HepG2 (cell line): ENCODE measurements around the gene NUDCD2. TPM values are rescaled to one million over a fixed set of nuclear protein-coding genes. Genes with fewer than 3 reads are reported as not detected.

Experiments
- ARNT ChIP-seq: fragments of 450-650 bp; IDR thresholded peaks from 2 replicates; pipeline ENCODE4 v1.6.1; 2017
- DPF2 ChIP-seq: sonication (generic); formaldehyde crosslinking; IDR thresholded peaks from 2 replicates; pipeline ENCODE4 v1.4.0; 2020; ENCODE audit warnings: mild to moderate bottlenecking, low read depth, missing genetic modification reagents, borderline replicate concordance
- ETV5 ChIP-seq: IDR thresholded peaks from 2 replicates; pipeline ENCODE4 v1.6.1; 2018; ENCODE audit warnings: missing biosample characterization, missing genetic modification reagents, inconsistent platforms, borderline replicate concordance
- HDAC2 ChIP-seq: sonication (generic); formaldehyde crosslinking; IDR thresholded peaks from 2 replicates; pipeline ENCODE4 v1.4.0; 2020; ENCODE audit warnings: missing genetic modification reagents
- HHEX ChIP-seq: IDR thresholded peaks from 2 replicates; pipeline ENCODE4 v1.6.1; 2016; ENCODE audit warnings: control low read depth
- KMT2B ChIP-seq: IDR thresholded peaks from 2 replicates; pipeline ENCODE4 v1.6.1; 2016; ENCODE audit warnings: missing genetic modification reagents, missing compliant biosample characterization
- MAFF ChIP-seq: IDR thresholded peaks from 2 replicates; pipeline ENCODE4 v1.6.1; 2011; ENCODE audit warnings: low read depth, low read length, improper control_type of control experiment
- MTF1 ChIP-seq: sonication (generic); formaldehyde crosslinking; IDR thresholded peaks from 2 replicates; pipeline ENCODE4 v1.5.0; 2020; ENCODE audit warnings: missing genetic modification reagents
- NFYC ChIP-seq: IDR thresholded peaks from 2 replicates; pipeline ENCODE4 v1.6.1; 2016; ENCODE audit warnings: missing genetic modification reagents, missing compliant biosample characterization
- PAF1 ChIP-seq: IDR thresholded peaks from 2 replicates; pipeline ENCODE4 v1.6.1; 2016; ENCODE audit warnings: missing genetic modification reagents, missing compliant biosample characterization
- PHB2 ChIP-seq: fragments of 450-650 bp; IDR thresholded peaks from 2 replicates; pipeline ENCODE4 v1.6.1; 2018; ENCODE audit not compliant: partially characterized antibody
- PPARG ChIP-seq: conservative IDR thresholded peaks from 2 replicates; pipeline ENCODE4 v1.6.1; 2016; ENCODE audit warnings: missing biosample characterization, missing genetic modification reagents
- RAD21 ChIP-seq: fragments of 450-650 bp; formaldehyde crosslinking; IDR thresholded peaks from 2 replicates; pipeline ENCODE4 v1.5.0; 2020; ENCODE audit warnings: mild to moderate bottlenecking
- RFX5 ChIP-seq: IDR thresholded peaks from 2 replicates; pipeline ENCODE4 v1.6.1; 2011; ENCODE audit warnings: low read depth, low read length, improper control_type of control experiment
- SAFB2 ChIP-seq: sonication (generic); formaldehyde crosslinking; IDR thresholded peaks from 2 replicates; pipeline ENCODE4 v1.5.1; 2020; ENCODE audit warnings: missing genetic modification reagents, low read depth, mild to moderate bottlenecking, borderline replicate concordance
- SUZ12 ChIP-seq: fragments of 150-350 bp; IDR thresholded peaks from 2 replicates; pipeline ENCODE4 v1.6.1; 2014; ENCODE audit warnings: low read depth, low read length
- ZFP41 ChIP-seq: sonication (generic); formaldehyde crosslinking; IDR thresholded peaks from 2 replicates; pipeline ENCODE4 v1.4.0; 2020; ENCODE audit warnings: mild to moderate bottlenecking, missing genetic modification reagents, borderline replicate concordance
- ZNF10 ChIP-seq: sonication (generic); formaldehyde crosslinking; IDR thresholded peaks from 2 replicates; pipeline ENCODE4 v1.4.0; 2020; ENCODE audit warnings: mild to moderate bottlenecking, low read depth, missing genetic modification reagents, borderline replicate concordance
- ZNF17 ChIP-seq: sonication (generic); formaldehyde crosslinking; IDR thresholded peaks from 2 replicates; pipeline ENCODE4 v1.5.0; 2020; ENCODE audit warnings: mild to moderate bottlenecking, missing genetic modification reagents
- ZNF251 ChIP-seq: sonication (generic); formaldehyde crosslinking; IDR thresholded peaks from 2 replicates; pipeline ENCODE4 v1.9.0; 2021; ENCODE audit warnings: mild to moderate bottlenecking, missing genetic modification reagents
- ZNF672 ChIP-seq: sonication (generic); formaldehyde crosslinking; IDR thresholded peaks from 2 replicates; pipeline ENCODE4 v1.8.1; 2022; ENCODE audit warnings: missing genetic modification reagents
- ZNF678 ChIP-seq: sonication (generic); formaldehyde crosslinking; IDR thresholded peaks from 2 replicates; pipeline ENCODE4 v1.4.0; 2020; ENCODE audit warnings: mild to moderate bottlenecking, missing genetic modification reagents
- ZNF788 ChIP-seq: sonication (generic); formaldehyde crosslinking; IDR thresholded peaks from 2 replicates; pipeline ENCODE4 v1.5.0; 2020; ENCODE audit warnings: mild to moderate bottlenecking, missing genetic modification reagents, borderline replicate concordance
- ZNF83 ChIP-seq: sonication (generic); formaldehyde crosslinking; IDR thresholded peaks from 2 replicates; pipeline ENCODE4 v1.4.0; 2020; ENCODE audit warnings: missing genetic modification reagents, mild to moderate bottlenecking, borderline replicate concordance
- ZNF839 ChIP-seq: sonication (generic); formaldehyde crosslinking; IDR thresholded peaks from 2 replicates; pipeline ENCODE4 v1.4.0; 2020; ENCODE audit warnings: missing genetic modification reagents, mild to moderate bottlenecking, borderline replicate concordance
- ZNF841 ChIP-seq: sonication (generic); formaldehyde crosslinking; IDR thresholded peaks from 2 replicates; pipeline ENCODE4 v1.8.1; 2023; ENCODE audit warnings: missing genetic modification reagents, borderline replicate concordance
- polyA plus RNA-seq, 8 experiments: library from polyadenylated mRNA; depleted of rRNA in 3 of 8; stranded (reverse) in 7 of 8; unstranded in 1 of 8; fragments of >200 nt; fragmentation: Illumina TruSeq in 4 of 8; extraction: Trizol in 4 of 8; gene quantifications; 2 replicates each; pipeline versions ENCODE4 v1.2.1 to v1.2.3, GENCODE V29; 2011 to 2016; ENCODE audit warnings: low read depth in 4 of 8, missing spikeins in 1 of 8, mixed read lengths in 1 of 8; ENCODE audit not compliant: insufficient read depth in 1 of 8
- total RNA-seq, 5 experiments: library from RNA; depleted of rRNA; stranded (reverse); fragments of >200 nt; fragmentation: Illumina TruSeq; extraction: Trizol; gene quantifications; 2 replicates each; pipeline ENCODE4 v1.2.3, GENCODE V29; 2016; ENCODE audit warnings: low read depth in 1 of 5
- TF ChIP-seq, protein P1 (sequence below): sonication (generic); formaldehyde crosslinking; IDR thresholded peaks from 2 replicates; pipeline ENCODE4 v1.5.0; 2020; ENCODE audit warnings: missing genetic modification reagents
- TF ChIP-seq, protein P2 (sequence below): sonication (generic); formaldehyde crosslinking; conservative IDR thresholded peaks from 2 replicates; pipeline ENCODE4 v1.5.0; 2020; ENCODE audit warnings: missing genetic modification reagents
- TF ChIP-seq, protein P3 (sequence below): sonication (generic); formaldehyde crosslinking; IDR thresholded peaks from 2 replicates; pipeline ENCODE4 v1.4.0; 2020; ENCODE audit warnings: mild to moderate bottlenecking, low read depth, missing genetic modification reagents

NUDCD2 gene
- total and polyA plus RNA-seq, 2 of the 13 experiments (the other 11 are each of a cell fraction or from before 2014, with no cell fraction given) = 14.8 to 39.2 TPM

DNA sequence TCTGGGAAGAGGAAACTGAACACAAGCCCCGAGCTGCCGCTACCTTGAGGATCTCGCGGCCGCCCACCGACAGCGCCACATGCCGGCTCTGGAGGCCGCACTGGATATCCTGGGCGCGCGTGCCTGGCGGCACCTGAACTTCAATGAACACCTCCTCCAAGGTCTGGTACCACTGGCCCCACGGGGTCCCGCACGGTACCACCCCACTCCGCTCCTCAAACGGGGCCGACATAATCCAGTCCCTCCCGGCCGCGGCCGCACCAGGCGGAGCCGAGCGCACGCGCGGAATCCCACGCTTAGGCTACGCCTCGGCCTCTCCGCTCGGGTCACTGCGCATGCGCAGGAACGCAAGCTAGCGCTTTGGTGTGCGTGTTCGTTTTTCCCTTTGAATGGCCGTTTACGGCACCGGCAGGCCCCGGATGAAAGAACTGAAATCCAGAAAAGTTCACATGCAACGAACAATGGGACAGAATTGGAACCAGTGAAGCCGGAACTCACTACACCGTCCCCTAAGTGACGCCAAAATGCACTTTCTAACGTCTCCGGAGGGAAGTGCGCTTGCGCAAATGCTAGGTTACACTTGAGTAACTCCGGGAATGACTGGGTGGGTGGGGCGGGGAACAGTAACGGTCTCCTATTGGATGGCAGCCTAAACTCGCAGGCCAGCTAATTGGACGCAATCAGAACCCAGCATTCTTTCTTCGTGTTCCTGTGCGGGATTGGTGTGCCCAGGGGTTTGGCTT, at the start of gene NUDCD2 (continued):
- TF ChIP-seq ZNF841 (CRISPR knock-in tag) = no peak
- peak; percentile 90 for TF ChIP-seq ZFP41 (CRISPR knock-in tag)
- TF ChIP-seq ZNF251 = no peak
- TF ChIP-seq NFYC (CRISPR knock-in tag) = peak; percentile 87
- no peak for TF ChIP-seq SAFB2 (CRISPR knock-in tag)
- TF ChIP-seq ZNF672 (CRISPR knock-in tag) = no peak
- TF ChIP-seq PAF1 (CRISPR knock-in tag) = no peak
- no peak for TF ChIP-seq ZNF10
- TF ChIP-seq PPARG (CRISPR knock-in tag) = peak; percentile 36; the same call in 1 of the 2 replicates
- TF ChIP-seq, protein P1, sequence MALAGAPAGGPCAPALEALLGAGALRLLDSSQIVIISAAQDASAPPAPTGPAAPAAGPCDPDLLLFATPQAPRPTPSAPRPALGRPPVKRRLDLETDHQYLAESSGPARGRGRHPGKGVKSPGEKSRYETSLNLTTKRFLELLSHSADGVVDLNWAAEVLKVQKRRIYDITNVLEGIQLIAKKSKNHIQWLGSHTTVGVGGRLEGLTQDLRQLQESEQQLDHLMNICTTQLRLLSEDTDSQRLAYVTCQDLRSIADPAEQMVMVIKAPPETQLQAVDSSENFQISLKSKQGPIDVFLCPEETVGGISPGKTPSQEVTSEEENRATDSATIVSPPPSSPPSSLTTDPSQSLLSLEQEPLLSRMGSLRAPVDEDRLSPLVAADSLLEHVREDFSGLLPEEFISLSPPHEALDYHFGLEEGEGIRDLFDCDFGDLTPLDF (CRISPR knock-in tag) = 0 out of 2 replicates have a peak, but pooled peaks have one; percentile 65
- TF ChIP-seq PHB2 = no peak
- TF ChIP-seq HDAC2 = peak; percentile 65
- no peak; the same call in 1 of the 2 replicates for TF ChIP-seq ZNF788
- TF ChIP-seq, protein P2, sequence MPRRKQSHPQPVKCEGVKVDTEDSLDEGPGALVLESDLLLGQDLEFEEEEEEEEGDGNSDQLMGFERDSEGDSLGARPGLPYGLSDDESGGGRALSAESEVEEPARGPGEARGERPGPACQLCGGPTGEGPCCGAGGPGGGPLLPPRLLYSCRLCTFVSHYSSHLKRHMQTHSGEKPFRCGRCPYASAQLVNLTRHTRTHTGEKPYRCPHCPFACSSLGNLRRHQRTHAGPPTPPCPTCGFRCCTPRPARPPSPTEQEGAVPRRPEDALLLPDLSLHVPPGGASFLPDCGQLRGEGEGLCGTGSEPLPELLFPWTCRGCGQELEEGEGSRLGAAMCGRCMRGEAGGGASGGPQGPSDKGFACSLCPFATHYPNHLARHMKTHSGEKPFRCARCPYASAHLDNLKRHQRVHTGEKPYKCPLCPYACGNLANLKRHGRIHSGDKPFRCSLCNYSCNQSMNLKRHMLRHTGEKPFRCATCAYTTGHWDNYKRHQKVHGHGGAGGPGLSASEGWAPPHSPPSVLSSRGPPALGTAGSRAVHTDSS (CRISPR knock-in tag) = no peak
- no peak; the same call in none of the 2 replicates for TF ChIP-seq ETV5 (CRISPR knock-in tag)
- peak; percentile 59; the same call in 1 of the 2 replicates for TF ChIP-seq RAD21 (CRISPR knock-in tag)
- no peak for TF ChIP-seq DPF2 (CRISPR knock-in tag)
- peak; percentile 85 for TF ChIP-seq KMT2B (CRISPR knock-in tag)
- no peak for TF ChIP-seq ARNT
- no peak for TF ChIP-seq MAFF
- TF ChIP-seq HHEX (CRISPR knock-in tag) = 0 out of 2 replicates have a peak, but pooled peaks have one; percentile 8
- TF ChIP-seq ZNF678 (CRISPR knock-in tag) = no peak; the same call in 1 of the 2 replicates
- TF ChIP-seq ZNF17 (CRISPR knock-in tag) = no peak
- no peak for TF ChIP-seq SUZ12
- TF ChIP-seq, protein P3, sequence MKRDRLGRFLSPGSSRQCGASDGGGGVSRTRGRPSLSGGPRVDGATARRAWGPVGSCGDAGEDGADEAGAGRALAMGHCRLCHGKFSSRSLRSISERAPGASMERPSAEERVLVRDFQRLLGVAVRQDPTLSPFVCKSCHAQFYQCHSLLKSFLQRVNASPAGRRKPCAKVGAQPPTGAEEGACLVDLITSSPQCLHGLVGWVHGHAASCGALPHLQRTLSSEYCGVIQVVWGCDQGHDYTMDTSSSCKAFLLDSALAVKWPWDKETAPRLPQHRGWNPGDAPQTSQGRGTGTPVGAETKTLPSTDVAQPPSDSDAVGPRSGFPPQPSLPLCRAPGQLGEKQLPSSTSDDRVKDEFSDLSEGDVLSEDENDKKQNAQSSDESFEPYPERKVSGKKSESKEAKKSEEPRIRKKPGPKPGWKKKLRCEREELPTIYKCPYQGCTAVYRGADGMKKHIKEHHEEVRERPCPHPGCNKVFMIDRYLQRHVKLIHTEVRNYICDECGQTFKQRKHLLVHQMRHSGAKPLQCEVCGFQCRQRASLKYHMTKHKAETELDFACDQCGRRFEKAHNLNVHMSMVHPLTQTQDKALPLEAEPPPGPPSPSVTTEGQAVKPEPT (CRISPR knock-in tag) = no peak
- no peak for TF ChIP-seq MTF1 (CRISPR knock-in tag)
- TF ChIP-seq RFX5 = no peak
- no peak for TF ChIP-seq ZNF83 (CRISPR knock-in tag)
- TF ChIP-seq ZNF839 (CRISPR knock-in tag) = peak; percentile 82; the same call in 1 of the 2 replicates
